NCI-H2196 (cell line): ENCODE results near the gene WDR27.
A peak's percentile ranks its signal among the peaks of the same experiment; 100 is the strongest.
"Not testable (repeated sequence)": the region's sequence is repeated elsewhere in the genome, so short reads cannot be mapped to it uniquely, and the experiment has no call there.

Experiments
- DNase-seq: peaks from one replicate; lab custom pipeline; 2025; ENCODE audit not compliant: unreplicated experiment; lab: John Stamatoyannopoulos, UW

The WDR27 gene

DNA sequence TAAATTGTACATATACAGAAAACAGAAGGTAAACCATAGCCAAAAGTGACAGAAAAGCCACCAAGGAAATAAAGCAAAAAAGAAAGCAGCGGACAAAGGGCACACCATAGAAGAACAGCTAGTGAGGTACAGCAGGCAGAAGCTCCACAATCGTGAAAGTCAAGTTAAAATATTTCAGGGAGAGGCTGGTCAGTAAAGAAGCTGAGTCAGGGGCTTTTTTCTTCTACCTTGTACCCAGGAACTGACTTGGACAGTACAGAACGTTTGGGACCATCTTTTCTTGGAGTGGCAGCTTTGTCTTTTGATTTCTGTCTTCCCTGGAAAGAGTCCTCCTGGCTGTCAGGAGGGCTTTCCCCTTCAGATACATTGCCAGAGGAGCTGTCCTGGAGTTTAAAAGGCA, 8.2 kb upstream of the WDR27 start:
- DNase-seq, result no peak

GRCh38 chr6:169709293-169709692, 7.5 kb upstream of the WDR27 start:
- no peak for DNase-seq

DNA sequence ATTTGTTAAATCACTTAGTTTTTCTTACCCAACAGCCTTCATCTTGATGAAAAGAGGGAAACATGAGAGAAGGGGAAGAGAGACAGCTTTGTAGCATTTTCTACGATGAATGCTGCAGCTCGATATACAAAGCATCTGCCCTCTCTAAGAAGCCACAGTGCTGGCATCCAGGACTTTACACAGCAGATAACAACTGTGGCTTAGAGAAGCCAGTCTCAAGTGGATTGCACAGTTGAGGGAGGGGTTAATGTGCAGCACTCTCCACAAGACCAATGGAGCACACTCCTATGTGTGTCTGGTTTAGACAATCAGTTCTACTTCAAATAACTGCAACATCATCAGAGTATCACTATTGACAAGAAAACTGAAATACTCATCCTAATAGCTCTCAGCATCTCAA, 5.9 kb upstream of the WDR27 start:
- no peak for DNase-seq

- DNase-seq, result no peak
Observed at GRCh38 chr6:169702840-169703246, 1.0 kb upstream of the WDR27 start.

DNA sequence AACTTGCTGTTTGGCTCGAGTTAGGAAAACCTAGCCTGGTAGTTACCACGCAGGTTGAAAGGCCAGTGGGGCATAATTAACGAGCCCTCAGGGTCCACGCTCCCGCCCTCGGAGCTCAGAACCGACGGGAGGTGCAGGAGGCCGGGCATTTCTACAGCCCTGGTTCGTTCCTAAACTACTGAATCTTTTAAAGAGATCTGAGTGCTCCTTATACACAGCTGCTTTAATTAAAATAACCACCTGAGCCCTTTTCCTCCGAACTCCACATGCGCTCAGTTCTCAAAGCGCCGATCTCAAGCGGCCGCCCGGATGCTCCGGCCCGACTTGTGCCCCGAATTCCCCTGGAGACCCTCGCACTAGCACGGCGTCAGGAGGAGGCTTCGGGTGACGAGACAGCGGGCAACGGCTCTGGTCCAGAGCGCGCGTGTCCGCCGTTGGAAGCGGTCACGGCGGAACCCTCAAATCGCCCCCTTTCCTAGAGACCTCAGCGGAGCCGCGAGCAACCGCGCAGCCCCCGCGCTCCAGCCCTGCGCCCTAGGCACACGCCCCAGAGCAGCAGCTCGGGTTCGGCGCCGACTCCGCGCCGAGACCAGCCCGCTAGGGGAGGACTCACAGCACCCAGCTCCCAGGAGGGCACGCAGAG, 397 bp downstream of the WDR27 start:
- no peak for DNase-seq

GRCh38 chr6:169700296-169700695, 1.5 kb downstream of the WDR27 start:
- no peak for DNase-seq

DNA sequence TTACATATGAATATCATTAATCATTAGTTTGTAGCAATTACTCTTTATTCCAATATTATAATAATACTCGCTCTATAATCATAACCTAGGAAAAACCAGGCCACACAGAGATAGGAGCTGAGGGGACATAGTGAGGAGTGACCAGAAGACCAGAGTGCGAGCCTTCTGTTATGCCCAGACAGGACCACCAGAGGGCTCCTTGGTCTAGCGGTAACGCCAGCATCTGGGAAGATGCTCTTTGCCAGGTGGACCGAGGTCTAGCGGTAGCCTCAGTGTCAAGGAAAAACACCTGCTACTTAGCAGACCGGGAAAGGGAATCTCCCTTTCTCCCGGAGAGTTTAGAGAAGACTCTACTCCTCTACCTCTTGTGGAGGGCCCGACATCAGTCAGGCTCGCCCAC, 4.7 kb downstream of the WDR27 start:
- not testable (repeated sequence) for DNase-seq

- no peak for DNase-seq
Observed at GRCh38 chr6:169695131-169695530, 6.7 kb downstream of the WDR27 start.

DNA sequence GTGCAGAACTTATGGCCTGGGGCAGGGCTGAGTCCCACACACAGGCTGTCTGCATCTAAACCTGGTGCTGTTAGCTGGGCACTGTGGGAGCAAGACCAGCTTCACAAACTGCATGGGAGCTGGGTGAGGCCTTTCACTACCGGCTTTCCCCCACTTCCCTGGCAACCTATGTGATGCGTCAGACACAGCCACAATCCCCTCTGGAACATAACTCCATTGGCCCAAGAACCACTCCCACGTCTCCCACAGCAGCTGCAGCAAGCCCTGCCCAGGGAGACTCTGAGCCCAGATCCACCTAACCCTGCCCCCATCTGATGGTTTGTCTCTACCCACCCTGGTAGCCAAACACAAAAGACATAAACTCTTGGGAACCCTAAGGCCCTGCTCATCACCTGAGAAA, 9.3 kb downstream of the WDR27 start:
- DNase-seq, result no peak

GRCh38 chr6:169691260-169691659, 10.6 kb downstream of the WDR27 start:
- DNase-seq, result no peak

- no peak for DNase-seq
Observed at GRCh38 chr6:169689287-169689686, 12.5 kb downstream of the WDR27 start.

DNA sequence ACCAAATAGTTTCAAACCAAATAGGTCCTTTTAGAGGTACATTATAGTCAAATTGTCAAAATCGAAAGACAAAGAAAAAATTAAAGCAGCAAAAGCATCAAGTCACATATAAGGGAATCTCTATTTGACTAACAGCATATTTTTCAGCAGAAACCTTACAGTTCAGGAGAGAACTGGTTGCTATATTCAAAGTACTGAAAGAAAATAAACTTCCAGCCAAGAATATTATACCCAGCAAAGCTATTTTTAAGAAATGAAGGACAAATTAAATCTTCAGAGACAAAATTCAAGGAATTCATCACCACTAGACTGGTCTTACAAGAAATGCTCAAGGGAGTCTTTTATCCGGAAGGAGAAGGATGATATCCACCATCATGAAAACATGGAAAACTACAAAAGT, 16.0 kb downstream of the WDR27 start:
- no peak for DNase-seq

DNA sequence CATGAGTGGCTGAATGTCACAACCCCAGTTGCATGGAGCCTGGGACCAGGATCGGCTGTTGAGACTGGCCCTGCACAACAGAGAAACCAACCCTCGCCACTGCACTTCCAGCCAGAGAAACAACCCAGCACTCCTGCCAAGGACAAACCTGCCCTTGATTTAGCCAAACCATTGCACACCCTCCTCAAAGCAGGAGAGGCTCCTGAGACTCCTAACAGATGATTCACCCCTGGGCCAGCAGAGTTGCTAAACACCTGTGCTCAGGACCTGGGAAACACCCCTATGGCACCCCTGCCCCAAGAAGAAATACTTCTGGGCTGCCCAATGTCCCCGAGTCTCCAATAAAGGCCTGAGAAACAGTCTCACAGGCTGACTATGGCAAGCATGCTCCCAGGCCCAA, 17.8 kb downstream of the WDR27 start:
- DNase-seq, result no peak

- no peak for DNase-seq
Observed at GRCh38 chr6:169678342-169678741, 23.5 kb downstream of the WDR27 start.

DNA sequence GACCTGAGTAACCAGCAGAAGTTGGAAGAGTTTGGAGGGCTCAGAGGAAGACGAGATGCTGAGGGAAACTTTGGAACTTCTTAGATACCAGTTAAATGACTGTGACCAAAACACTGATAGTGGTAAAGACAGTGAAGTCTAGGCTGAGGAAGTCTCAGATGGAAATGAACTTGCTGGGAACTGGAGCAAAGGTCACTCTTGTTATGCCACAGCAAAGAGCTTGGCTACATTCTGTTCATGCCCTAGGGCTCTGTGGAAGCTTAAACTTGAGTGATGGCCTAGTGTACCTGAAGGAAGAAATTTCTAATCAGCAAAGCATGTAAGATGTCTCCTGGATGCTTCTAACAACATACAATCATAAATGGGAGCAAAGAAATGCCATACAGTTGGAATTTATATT, 24.7 kb downstream of the WDR27 start:
- no peak for DNase-seq

DNA sequence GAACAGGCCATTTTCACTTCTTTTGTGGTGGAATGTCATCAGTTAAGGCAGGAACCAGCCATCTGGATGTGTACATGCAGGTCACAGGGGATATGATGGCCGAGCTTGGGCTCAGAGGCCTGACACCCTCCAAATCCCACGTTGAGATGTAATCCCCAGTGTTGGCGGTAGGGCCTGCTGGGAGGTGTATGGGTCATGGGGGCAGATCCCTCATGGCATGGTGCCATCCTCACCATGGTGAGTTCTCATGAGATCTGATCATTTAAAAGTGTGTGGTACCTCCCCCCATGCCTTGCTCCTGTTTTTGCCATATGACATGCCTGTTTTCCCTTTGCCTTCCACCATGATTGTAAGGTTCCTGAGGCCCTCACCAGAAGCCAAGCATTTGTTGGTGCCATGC, 26.8 kb downstream of the WDR27 start:
- DNase-seq, result no peak

DNA sequence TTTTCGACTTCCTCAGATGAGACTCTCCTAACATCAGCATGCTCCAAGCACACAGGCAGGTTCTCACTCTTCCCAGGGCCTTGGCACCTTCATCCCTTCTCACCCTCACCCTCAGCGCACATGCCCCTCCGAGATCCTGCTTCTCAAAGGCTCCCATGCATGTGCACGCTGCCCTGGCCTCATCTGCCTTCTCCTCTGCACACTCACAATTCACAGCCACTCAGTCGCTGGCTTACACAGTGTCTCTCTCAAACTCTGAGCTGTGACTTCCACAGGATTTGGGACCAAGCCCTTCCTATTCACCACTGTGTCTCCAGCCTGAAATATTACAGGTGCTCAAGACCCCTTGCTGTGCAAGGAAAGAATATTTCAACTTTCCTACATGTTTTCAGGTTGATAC, 30.3 kb downstream of the WDR27 start:
- DNase-seq, result no peak

GRCh38 chr6:169669889-169670288, 31.9 kb downstream of the WDR27 start:
- DNase-seq, result no peak

- DNase-seq, result no peak
Observed at GRCh38 chr6:169669147-169669546, 32.7 kb downstream of the WDR27 start.

DNA sequence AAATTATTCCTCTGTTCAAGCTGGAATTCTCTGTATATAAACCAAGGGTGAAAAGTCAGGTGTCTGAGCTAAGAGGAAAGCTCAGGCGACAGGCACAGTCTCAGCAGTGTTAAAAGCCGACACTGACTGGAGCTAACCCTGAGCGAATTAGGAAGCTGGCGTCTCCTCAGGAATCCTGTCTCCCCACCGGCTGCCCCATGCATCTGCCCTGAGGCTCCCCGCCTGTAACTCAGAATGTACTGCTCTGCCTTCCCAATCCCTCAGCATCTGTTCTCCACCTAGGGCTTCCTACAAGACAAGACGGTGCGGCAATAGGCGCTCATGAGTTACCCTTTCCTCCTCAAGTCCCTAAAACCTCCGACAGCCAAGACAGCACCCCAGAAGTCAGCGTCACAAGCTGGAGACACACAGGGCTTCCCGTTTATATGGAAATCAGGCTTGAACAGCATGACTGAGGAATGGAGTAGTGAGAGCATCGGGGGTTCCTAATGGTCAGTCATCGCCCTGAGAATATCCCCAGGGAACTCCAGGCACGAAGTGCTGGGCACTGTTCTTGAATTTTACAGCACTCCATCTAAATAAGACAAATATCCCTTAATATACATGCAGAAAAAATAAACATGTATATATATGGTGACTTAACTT, 33.5 kb downstream of the WDR27 start:
- no peak for DNase-seq

GRCh38 chr6:169667716-169668115, 34.1 kb downstream of the WDR27 start:
- DNase-seq, result no peak

- DNase-seq, result no peak
Observed at GRCh38 chr6:169666441-169666840, 35.4 kb downstream of the WDR27 start.

DNA sequence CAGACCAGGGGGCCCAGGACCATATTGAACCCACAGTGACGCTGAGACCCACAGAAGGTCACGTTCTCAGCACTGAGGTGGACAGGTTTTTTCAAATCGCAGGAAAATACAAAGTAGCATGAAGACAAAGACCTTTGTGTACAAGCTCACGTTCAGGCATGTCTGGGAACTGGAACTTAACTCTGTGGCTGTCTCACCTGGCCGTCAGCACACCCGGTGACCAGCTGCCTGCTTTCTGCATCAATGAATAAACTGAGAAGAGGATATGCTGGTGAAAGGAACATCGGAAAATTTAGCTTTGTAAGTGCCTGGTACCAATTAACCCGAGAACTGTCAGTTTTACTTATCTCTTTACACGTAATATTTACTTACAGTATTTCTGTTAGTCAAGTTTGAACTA, 36.5 kb downstream of the WDR27 start:
- peak; percentile 16 for DNase-seq
